Endothelial cell of umbilical vein (primary cell): ENCODE data around the gene PRPS1.

Experiments
- CTCF ChIP-seq, 2 donors: IDR thresholded peaks; 1 replicate in 1 of 2; 2 replicates in 1 of 2; pipeline ENCODE4 v1.5.1; 2011; ENCODE audit warnings: low read length in 2 of 2, mild to moderate bottlenecking in 2 of 2, moderate library complexity in 2 of 2, control low read depth in 1 of 2, inconsistent platforms in 1 of 2, low read depth in 1 of 2; ENCODE audit not compliant: insufficient read depth in 1 of 2; ENCODE audit errors: extremely low read depth in 1 of 2
- EZH2 ChIP-seq: IDR thresholded peaks from 2 replicates; pipeline ENCODE4 v1.6.1; 2012; ENCODE audit warnings: borderline replicate concordance, low read depth, mild to moderate bottlenecking, moderate library complexity, low read length, inconsistent platforms; ENCODE audit not compliant: severe bottlenecking
- FOS ChIP-seq: IDR thresholded peaks from 2 replicates; pipeline ENCODE4 v1.6.1; 2011; ENCODE audit warnings: mild to moderate bottlenecking, low read length, moderate library complexity, borderline replicate concordance; ENCODE audit not compliant: insufficient read depth
- GATA2 ChIP-seq: IDR thresholded peaks from 2 replicates; pipeline ENCODE4 v1.7.0; 2011; ENCODE audit warnings: low read depth, mild to moderate bottlenecking, moderate library complexity, mixed read lengths, low read length; ENCODE audit not compliant: insufficient read length, insufficient read depth
- JUN ChIP-seq: IDR thresholded peaks from 2 replicates; pipeline ENCODE4 v1.6.1; 2011; ENCODE audit warnings: borderline replicate concordance, low read depth; ENCODE audit not compliant: insufficient read length, insufficient read depth
- MAX ChIP-seq: IDR thresholded peaks from 2 replicates; pipeline ENCODE4 v1.6.1; 2011; ENCODE audit not compliant: insufficient read depth, insufficient read length
- MYC ChIP-seq: IDR thresholded peaks from one replicate; pipeline ENCODE4 v1.6.1; 2011; ENCODE audit warnings: mild to moderate bottlenecking, low read depth, low read length
- POLR2A ChIP-seq: IDR thresholded peaks from 2 replicates; pipeline ENCODE4 v1.6.1; 2012; ENCODE audit warnings: low read depth, mild to moderate bottlenecking, control low read depth, low read length
- POLR2AphosphoS5 ChIP-seq: IDR thresholded peaks from 2 replicates; pipeline ENCODE4 v1.6.1; 2012; ENCODE audit warnings: low read depth, mild to moderate bottlenecking, control low read depth, low read length, moderate library complexity; ENCODE audit not compliant: insufficient read depth

- TF ChIP-seq CTCF (IDR thresholded peaks at IDR 0.05; ENCODE audit: extremely low read depth in 1 of 2, insufficient read depth in 1 of 2, low read depth in 1 of 2, low read length in 2 of 2) (no peak), POLR2A (no peak), POLR2AphosphoS5 (no peak), MAX (no peak), EZH2 (no peak), GATA2 (no peak), FOS (no peak), JUN (no peak), MYC (no peak)
Observed at GRCh38 chrX:107683931-107684330, 55.6 kb downstream of the PRPS1 start.
